Endothelial cell of umbilical vein (primary cell): ENCODE measurements around the gene STOM. TPM values are rescaled to one million over a fixed set of nuclear protein-coding genes. Genes with fewer than 3 reads are reported as not detected.

ENCODE experiments used
- BruUV-seq: library from RNA; stranded (reverse); fragments of 400-500 nt; replicated peaks from 2 replicates; lab custom pipeline; 2021; lab: Mats Ljungman, UMichigan
- CTCF ChIA-PET: fragments of 300-600, 350-600 bp; sonication (Branson Sonifier 250); formaldehyde crosslinking; loops from one replicate; lab custom pipeline; 2021; ENCODE audit warnings: antibody characterized with exemption, inconsistent platforms; lab: Charles Lee
- POLR2A ChIA-PET: fragments of 300-600, 350-600 bp; sonication (Branson Sonifier 250); formaldehyde crosslinking; loops from one replicate; lab custom pipeline; 2021; ENCODE audit warnings: antibody characterized with exemption, inconsistent platforms; lab: Charles Lee
- DNase-seq: peaks from one replicate; pipeline ENCODE4 v3.0.0-alpha.2; 2011; ENCODE audit warnings: low read depth, low spot score
- FAIRE-seq: peaks from 2 replicates; lab custom pipeline; 2011; peaks lifted over from hg19 to GRCh38; lab: Jason Lieb, UNC
- H2AFZ ChIP-seq: 2 replicates; pipeline ENCODE4 v1.6.0; 2012; ENCODE audit warnings: low read depth, low read length, control low read depth, inconsistent platforms
- H3K27ac ChIP-seq: 2 replicates; pipeline ENCODE4 v1.5.1; 2011; ENCODE audit warnings: low read depth, mild to moderate bottlenecking, control low read depth, low read length, moderate library complexity; ENCODE audit not compliant: insufficient read depth
- H3K27me3 ChIP-seq, 2 experiments: 2 replicates each; pipeline versions ENCODE4 v1.6.0 to v1.6.1; 2011; ENCODE audit warnings: low read length in 2 of 2, mixed read lengths in 1 of 2; ENCODE audit not compliant: control insufficient read depth in 2 of 2, insufficient read depth in 2 of 2
- H3K36me3 ChIP-seq, 2 experiments: 2 replicates in 1 of 2; 3 replicates in 1 of 2; pipeline ENCODE4 v1.5.1; 2011; ENCODE audit warnings: low read length in 2 of 2, mild to moderate bottlenecking in 1 of 2, moderate library complexity in 1 of 2; ENCODE audit not compliant: control insufficient read depth in 2 of 2, insufficient read depth in 2 of 2; ENCODE audit errors: extremely low read depth in 1 of 2
- H3K4me1 ChIP-seq: 3 replicates; pipeline ENCODE4 v1.5.1; 2011; ENCODE audit warnings: mild to moderate bottlenecking, low read length; ENCODE audit not compliant: control insufficient read depth, insufficient read depth; ENCODE audit errors: extremely low read depth
- H3K4me2 ChIP-seq: 2 replicates; pipeline ENCODE4 v1.6.1; 2011; ENCODE audit warnings: low read length, control low read depth, mixed read lengths; ENCODE audit not compliant: insufficient read depth
- H3K4me3 ChIP-seq, 3 experiments: fragments of 200-600 bp in 1 of 3; sonication (generic), shearing (Covaris generic) in 1 of 3; replicated peaks in 1 of 3; 2 replicates each; pipeline ENCODE4 v1.5.1; 2011 to 2016; ENCODE audit warnings: control low read depth in 3 of 3, low read length in 3 of 3, mild to moderate bottlenecking in 2 of 3, inconsistent platforms in 1 of 3, low read depth in 1 of 3, moderate library complexity in 1 of 3; ENCODE audit not compliant: insufficient read depth in 1 of 3
- H3K79me2 ChIP-seq: 2 replicates; pipeline ENCODE4 v1.6.0; 2012; ENCODE audit warnings: low read length, inconsistent platforms; ENCODE audit not compliant: control insufficient read depth, insufficient read depth
- H3K9ac ChIP-seq: replicated peaks from 2 replicates; pipeline ENCODE3; 2011; ENCODE audit warnings: low read length, control low read depth; ENCODE audit not compliant: insufficient read depth; ENCODE audit errors: extremely low read depth
- H3K9me1 ChIP-seq: replicated peaks from 3 replicates; pipeline ENCODE4 v1.6.0; 2011; ENCODE audit warnings: mild to moderate bottlenecking, low read length; ENCODE audit not compliant: control insufficient read depth, insufficient read depth; ENCODE audit errors: extremely low read depth
- H3K9me3 ChIP-seq: replicated peaks from 2 replicates; pipeline ENCODE4 v1.5.1; 2012; ENCODE audit warnings: low read length, inconsistent platforms; ENCODE audit not compliant: control insufficient read depth, insufficient read depth
- H4K20me1 ChIP-seq: replicated peaks from 2 replicates; pipeline ENCODE3; 2011; ENCODE audit warnings: mild to moderate bottlenecking, low read length; ENCODE audit not compliant: control insufficient read depth, insufficient read depth; ENCODE audit errors: extremely low read depth
- EZH2 ChIP-seq: IDR thresholded peaks from 2 replicates; pipeline ENCODE4 v1.6.1; 2012; ENCODE audit warnings: borderline replicate concordance, low read depth, mild to moderate bottlenecking, moderate library complexity, low read length, inconsistent platforms; ENCODE audit not compliant: severe bottlenecking
- FOS ChIP-seq: IDR thresholded peaks from 2 replicates; pipeline ENCODE4 v1.6.1; 2011; ENCODE audit warnings: mild to moderate bottlenecking, low read length, moderate library complexity, borderline replicate concordance; ENCODE audit not compliant: insufficient read depth
- GATA2 ChIP-seq: IDR thresholded peaks from 2 replicates; pipeline ENCODE4 v1.7.0; 2011; ENCODE audit warnings: low read depth, mild to moderate bottlenecking, moderate library complexity, mixed read lengths, low read length; ENCODE audit not compliant: insufficient read length, insufficient read depth
- JUN ChIP-seq: IDR thresholded peaks from 2 replicates; pipeline ENCODE4 v1.6.1; 2011; ENCODE audit warnings: borderline replicate concordance, low read depth; ENCODE audit not compliant: insufficient read length, insufficient read depth
- MYC ChIP-seq: IDR thresholded peaks from one replicate; pipeline ENCODE4 v1.6.1; 2011; ENCODE audit warnings: mild to moderate bottlenecking, low read depth, low read length
- POLR2A ChIP-seq: IDR thresholded peaks from 2 replicates; pipeline ENCODE4 v1.6.1; 2012; ENCODE audit warnings: low read depth, mild to moderate bottlenecking, control low read depth, low read length
- POLR2AphosphoS5 ChIP-seq: IDR thresholded peaks from 2 replicates; pipeline ENCODE4 v1.6.1; 2012; ENCODE audit warnings: low read depth, mild to moderate bottlenecking, control low read depth, low read length, moderate library complexity; ENCODE audit not compliant: insufficient read depth
- dilution Hi-C: fragments of 300-500 bp; cut with MboI; formaldehyde crosslinking; loops from one replicate; pipeline ENCODE4 v1.15.0; 2019; ENCODE audit warnings: low sequenced_read_pairs; ENCODE audit not compliant: extremely low pct_ligation_motif_present
- intact Hi-C: fragments of 100-400 bp; cut with micrococcal nuclease; formaldehyde crosslinking; loops from one replicate; pipeline ENCODE4 v1.10.0; 2022
- polyA plus RNA-seq, 4 experiments: library from polyadenylated mRNA; depleted of rRNA in 3 of 4; stranded (reverse) in 3 of 4; unstranded in 1 of 4; fragments of >200 nt; gene quantifications; 2 replicates each; pipeline versions ENCODE4 v1.2.1 to v1.2.3, GENCODE V29; 2011 to 2012; ENCODE audit warnings: missing spikeins in 1 of 4
- total RNA-seq: library from RNA; stranded (reverse); gene quantifications from 2 replicates; pipeline ENCODE4 v1.2.3, GENCODE V29; 2021
- TF ChIP-seq, protein P1 (sequence below), 2 donors: IDR thresholded peaks; 1 replicate in 1 of 2; 2 replicates in 1 of 2; pipeline ENCODE4 v1.5.1; 2011; ENCODE audit warnings: low read length in 2 of 2, mild to moderate bottlenecking in 2 of 2, moderate library complexity in 2 of 2, control low read depth in 1 of 2, inconsistent platforms in 1 of 2, low read depth in 1 of 2; ENCODE audit not compliant: insufficient read depth in 1 of 2; ENCODE audit errors: extremely low read depth in 1 of 2
- TF ChIP-seq, protein P2 (sequence below): IDR thresholded peaks from 2 replicates; pipeline ENCODE4 v1.6.1; 2011; ENCODE audit not compliant: insufficient read depth, insufficient read length

STOM gene
- total and polyA plus RNA-seq, 2 donors (not counting 3 experiments of a cell fraction or from before 2014, with no cell fraction given) = 153 to 170 TPM

DNA sequence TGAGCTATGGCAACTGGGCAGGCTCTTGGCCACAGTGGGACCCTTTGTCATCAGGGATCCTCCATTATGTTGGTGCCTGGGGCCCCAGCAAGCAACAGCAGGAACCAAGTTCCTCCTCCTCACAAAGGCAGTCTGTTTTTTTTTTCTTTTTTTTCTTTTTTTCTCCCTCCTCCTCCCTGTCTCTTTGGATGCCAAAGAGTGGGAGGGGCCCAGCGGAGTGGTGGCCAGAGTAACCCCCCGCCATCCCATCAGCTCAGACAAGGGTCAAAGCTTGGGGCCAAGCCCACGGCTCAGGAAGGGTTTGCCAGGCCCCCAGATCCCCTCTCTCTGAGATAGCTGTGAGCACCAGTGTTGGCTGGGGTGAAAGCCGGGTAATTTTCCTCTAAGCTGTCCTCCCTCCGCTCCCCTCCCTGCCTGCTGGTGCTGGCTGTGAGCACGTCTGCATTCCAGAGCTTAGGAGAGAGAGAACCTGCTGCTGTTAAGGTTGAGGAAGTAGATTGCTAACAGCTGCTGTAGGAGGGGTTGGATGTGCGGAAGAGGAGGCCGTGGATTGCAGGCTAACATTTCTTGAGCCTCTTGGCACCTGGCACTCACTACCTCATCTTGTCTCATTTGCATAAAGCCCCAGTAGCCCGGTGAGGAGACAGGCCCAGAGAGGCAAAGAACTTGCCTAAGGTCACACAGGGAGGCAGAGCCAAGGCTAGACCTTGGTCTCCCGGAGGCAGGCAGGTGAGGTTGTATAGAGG, 80.9 kb downstream of the STOM start:
- TF ChIP-seq, protein P1, sequence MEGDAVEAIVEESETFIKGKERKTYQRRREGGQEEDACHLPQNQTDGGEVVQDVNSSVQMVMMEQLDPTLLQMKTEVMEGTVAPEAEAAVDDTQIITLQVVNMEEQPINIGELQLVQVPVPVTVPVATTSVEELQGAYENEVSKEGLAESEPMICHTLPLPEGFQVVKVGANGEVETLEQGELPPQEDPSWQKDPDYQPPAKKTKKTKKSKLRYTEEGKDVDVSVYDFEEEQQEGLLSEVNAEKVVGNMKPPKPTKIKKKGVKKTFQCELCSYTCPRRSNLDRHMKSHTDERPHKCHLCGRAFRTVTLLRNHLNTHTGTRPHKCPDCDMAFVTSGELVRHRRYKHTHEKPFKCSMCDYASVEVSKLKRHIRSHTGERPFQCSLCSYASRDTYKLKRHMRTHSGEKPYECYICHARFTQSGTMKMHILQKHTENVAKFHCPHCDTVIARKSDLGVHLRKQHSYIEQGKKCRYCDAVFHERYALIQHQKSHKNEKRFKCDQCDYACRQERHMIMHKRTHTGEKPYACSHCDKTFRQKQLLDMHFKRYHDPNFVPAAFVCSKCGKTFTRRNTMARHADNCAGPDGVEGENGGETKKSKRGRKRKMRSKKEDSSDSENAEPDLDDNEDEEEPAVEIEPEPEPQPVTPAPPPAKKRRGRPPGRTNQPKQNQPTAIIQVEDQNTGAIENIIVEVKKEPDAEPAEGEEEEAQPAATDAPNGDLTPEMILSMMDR (IDR thresholded peaks at IDR 0.05; ENCODE audit: extremely low read depth in 1 of 2, insufficient read depth in 1 of 2, low read depth in 1 of 2, low read length in 2 of 2) = no peak
- no peak for TF ChIP-seq POLR2A
- TF ChIP-seq GATA2 = no peak
- no peak for TF ChIP-seq EZH2
- TF ChIP-seq JUN = no peak
- TF ChIP-seq POLR2AphosphoS5 = no peak
- TF ChIP-seq, protein P2, sequence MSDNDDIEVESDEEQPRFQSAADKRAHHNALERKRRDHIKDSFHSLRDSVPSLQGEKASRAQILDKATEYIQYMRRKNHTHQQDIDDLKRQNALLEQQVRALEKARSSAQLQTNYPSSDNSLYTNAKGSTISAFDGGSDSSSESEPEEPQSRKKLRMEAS = no peak
- no peak for TF ChIP-seq MYC
- TF ChIP-seq FOS = no peak
- dilution Hi-C loops (no loop called here), intact Hi-C loops (loop anchor here (10.0 kb wide), 1 partner anchor 1536 kb away; the partner anchor contains the start of gene PDCL)
- Histone ChIP-seq H3K27ac (peak overlapping the region; percentile 93), H4K20me1 (no peaks in the 10 kb centered on the region), H3K9me3 (no peaks in the 10 kb centered on the region), H3K4me2 (no peak overlapping the region), H3K9ac (peak overlapping the region; percentile 17), H3K4me1 (peaks cover 53% of the 10 kb centered on the region), H3K9me1 (no peaks in the 10 kb centered on the region), H3K27me3 (no peaks in the 10 kb centered on the region), H2AFZ (peak overlapping the region; percentile 1), H3K4me3 (no peak overlapping the region), H3K36me3 (no peaks in the 10 kb centered on the region), H3K79me2 (no peaks in the 10 kb centered on the region)
- DNase-seq = peak; percentile 72
- ChIA-PET POLR2A (interaction anchor here (0.6 to 1.1 kb wide), 2 partner anchors 10 to 369 kb away, joined by 3 read pairs; no protein-coding TSS in a partner anchor), CTCF (interaction anchor here (0.6 to 2.1 kb wide), 6 partner anchors 9 to 87 kb away, joined by 3 to 15 read pairs (median 6); no protein-coding TSS in a partner anchor)
- no TSS peak for BruUV-seq
- FAIRE-seq = peak; percentile 70

Other genes with a start within 250 kb of the STOM start
- gene RAB14, start 168.4 kb downstream of the STOM start, total RNA-seq = 76.4 and 79.3 TPM in 2 replicates
- gene RAB14, start 168.4 kb downstream of the STOM start, polyA plus RNA-seq = 12.7 and 18.9 TPM in 2 replicates
- 130 and 176 TPM in 2 replicates for gene GSN, start 102.1 kb downstream of the STOM start, total RNA-seq
- 226 and 232 TPM in 2 replicates for gene GSN, start 102.1 kb downstream of the STOM start, polyA plus RNA-seq
- gene GGTA1, start 129.6 kb upstream of the STOM start, total RNA-seq = not detected in 2 replicates
- not detected in 2 replicates for gene GGTA1, start 129.6 kb upstream of the STOM start, polyA plus RNA-seq